HEK293 (cell line): Measurements from ENCODE around the gene RCL1.

Source experiments
- CTCF ChIA-PET: fragments of 350-600 bp; formaldehyde crosslinking; extraction: SDS; loops from one replicate; lab custom pipeline; 2021; ENCODE audit warnings: antibody characterized with exemption; lab: Yijun Ruan, JAX
- POLR2A ChIA-PET: fragments of 300-600 bp; formaldehyde crosslinking; extraction: SDS; loops from one replicate; lab custom pipeline; 2020; ENCODE audit warnings: antibody characterized with exemption, inconsistent platforms; lab: Yijun Ruan, JAX
- H3K27ac ChIP-seq: fragments of 200-500 bp; sonication (Bioruptor generic); 2 replicates; pipeline ENCODE4 v1.5.1; 2014; ENCODE audit warnings: low read depth, low read length, control low read depth, inconsistent platforms; ENCODE audit errors: extremely low read depth
- H3K36me3 ChIP-seq, 2 experiments: fragments of 200-500 bp in 1 of 2; sonication (Bioruptor generic) in 1 of 2; 1 replicate in 1 of 2; 2 replicates in 1 of 2; pipeline ENCODE4 v1.5.1; 2014 to 2017; ENCODE audit warnings: inconsistent platforms in 2 of 2, low read length in 2 of 2; ENCODE audit not compliant: control insufficient read depth in 2 of 2, insufficient read depth in 1 of 2
- H3K4me1 ChIP-seq: fragments of 200-500 bp; sonication (Bioruptor generic); 2 replicates; pipeline ENCODE4 v1.5.1; 2014; ENCODE audit warnings: mild to moderate bottlenecking, low read length, inconsistent platforms; ENCODE audit not compliant: control insufficient read depth, insufficient read depth
- H3K4me3 ChIP-seq: 2 replicates; pipeline ENCODE4 v1.5.1; 2011; ENCODE audit warnings: low read depth, mild to moderate bottlenecking, control low read depth, low read length, moderate library complexity
- H3K9me3 ChIP-seq: fragments of 200-500 bp; sonication (Bioruptor generic); 2 replicates; pipeline ENCODE4 v1.5.1; 2014; ENCODE audit warnings: low read depth, low read length, inconsistent platforms; ENCODE audit not compliant: control insufficient read depth, insufficient read depth
- HOXD13 ChIP-seq: sonication (generic); formaldehyde crosslinking; IDR thresholded peaks from 2 replicates; pipeline ENCODE4 v1.8.0; 2022; ENCODE audit warnings: missing genetic modification reagents, borderline replicate concordance
- MEIS1 ChIP-seq: sonication (generic); formaldehyde crosslinking; IDR thresholded peaks from 2 replicates; pipeline ENCODE4 v1.8.1; 2022; ENCODE audit warnings: missing genetic modification reagents, mild to moderate bottlenecking, borderline replicate concordance
- MZF1 ChIP-seq: fragments of 450-650 bp; formaldehyde crosslinking; IDR thresholded peaks from 2 replicates; pipeline ENCODE4 v1.5.1; 2017; ENCODE audit warnings: missing biosample characterization, missing genetic modification characterization, borderline replicate concordance
- SP2 ChIP-seq: fragments of 450-650 bp; formaldehyde crosslinking; IDR thresholded peaks from 2 replicates; pipeline ENCODE4 v1.5.1; 2016; ENCODE audit warnings: missing biosample characterization, missing genetic modification characterization
- ZBTB8A ChIP-seq: fragments of 450-650 bp; formaldehyde crosslinking; IDR thresholded peaks from 2 replicates; pipeline ENCODE4 v1.5.1; 2016; ENCODE audit warnings: missing biosample characterization, missing genetic modification characterization
- ZNF2 ChIP-seq: fragments of 450-650 bp; formaldehyde crosslinking; IDR thresholded peaks from 2 replicates; pipeline ENCODE4 v1.5.1; 2016; ENCODE audit warnings: missing biosample characterization, missing genetic modification characterization
- ZNF341 ChIP-seq: fragments of 450-650 bp; formaldehyde crosslinking; IDR thresholded peaks from 2 replicates; pipeline ENCODE4; 2016; ENCODE audit warnings: low read depth, missing biosample characterization, missing genetic modification characterization
- ZNF354C ChIP-seq: fragments of 450-650 bp; formaldehyde crosslinking; IDR thresholded peaks from 2 replicates; pipeline ENCODE4 v1.5.1; 2016; ENCODE audit warnings: missing biosample characterization, missing genetic modification characterization, low read depth, borderline replicate concordance
- ZNF555 ChIP-seq: fragments of 450-650 bp; formaldehyde crosslinking; conservative IDR thresholded peaks from 2 replicates; pipeline ENCODE4 v1.5.1; 2017; ENCODE audit warnings: missing biosample characterization, mild to moderate bottlenecking, missing genetic modification characterization, inconsistent platforms
- ZNF624 ChIP-seq: fragments of 450-650 bp; formaldehyde crosslinking; IDR thresholded peaks from 2 replicates; pipeline ENCODE4 v1.5.1; 2017; ENCODE audit warnings: missing biosample characterization, missing genetic modification characterization
- ZNF76 ChIP-seq: fragments of 450-650 bp; formaldehyde crosslinking; IDR thresholded peaks from 2 replicates; pipeline ENCODE4; 2016; ENCODE audit warnings: low read depth, missing biosample characterization, missing genetic modification characterization, borderline replicate concordance
- ZNF776 ChIP-seq: fragments of 450-650 bp; formaldehyde crosslinking; IDR thresholded peaks from 2 replicates; pipeline ENCODE4 v1.5.0; 2017; ENCODE audit warnings: missing biosample characterization, missing genetic modification characterization, borderline replicate concordance
- TF ChIP-seq, protein P1 (sequence below): fragments of 450-650 bp; IDR thresholded peaks from 2 replicates; pipeline ENCODE4 v1.5.1; 2018; ENCODE audit warnings: missing biosample characterization, mild to moderate bottlenecking, missing genetic modification characterization
- TF ChIP-seq, protein P2 (sequence below): fragments of 450-650 bp; formaldehyde crosslinking; IDR thresholded peaks from 2 replicates; pipeline ENCODE4 v1.5.1; 2016; ENCODE audit warnings: missing biosample characterization, missing genetic modification characterization, borderline replicate concordance
- TF ChIP-seq, protein P3 (sequence below): fragments of 450-650 bp; formaldehyde crosslinking; IDR thresholded peaks from 2 replicates; pipeline ENCODE4 v1.5.1; 2016; ENCODE audit warnings: missing biosample characterization, missing genetic modification characterization
- TF ChIP-seq, protein P4 (sequence below): fragments of 450-650 bp; formaldehyde crosslinking; IDR thresholded peaks from 2 replicates; pipeline ENCODE4 v1.5.1; 2016; ENCODE audit warnings: missing biosample characterization, missing genetic modification characterization

RCL1 gene

DNA sequence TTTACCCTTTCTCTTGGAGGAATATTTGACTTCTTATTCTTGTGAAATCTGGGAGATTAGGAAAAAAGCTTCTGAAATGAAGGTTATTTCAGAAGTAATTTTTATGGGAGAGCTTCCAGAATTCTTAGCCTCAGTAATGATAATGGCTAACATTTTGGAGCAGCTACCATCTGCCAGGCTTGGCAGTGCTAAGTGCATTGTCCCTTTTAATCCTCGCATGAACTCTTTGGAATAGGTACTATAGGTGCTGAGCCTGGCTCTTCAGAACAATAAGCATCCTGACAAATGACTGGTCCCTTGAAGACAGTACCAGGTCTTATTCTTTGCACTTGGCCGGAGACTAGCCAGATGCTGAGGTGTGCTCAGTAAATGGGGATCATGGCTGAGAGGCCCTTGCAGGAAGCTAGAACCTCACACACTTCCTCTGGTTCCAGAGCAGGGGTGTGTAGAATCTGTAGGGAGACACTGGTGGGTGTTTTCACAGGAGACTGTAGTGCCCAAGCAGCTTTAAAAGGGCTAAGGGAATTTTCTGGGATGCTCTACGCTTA lies 90.7 kb downstream of the RCL1 start:
- no peaks in the 10 kb centered on the region for H3K36me3 ChIP-seq
- H3K4me3 ChIP-seq: no peak overlapping the region
- peaks cover 4% of the 10 kb centered on the region; the same call in 1 of the 2 replicates for H3K4me1 ChIP-seq
- no peak overlapping the region for H3K27ac ChIP-seq
- TF ChIP-seq MZF1 (tag by site-specific recombination): peak; percentile 79; the same call in 1 of the 2 replicates
- TF ChIP-seq HOXD13 (CRISPR knock-in tag): no peak
- ChIA-PET CTCF (interaction anchor here (0.9 to 1.0 kb wide), 2 partner anchors 21 to 717 kb away, joined by 4 read pairs; no protein-coding TSS in a partner anchor), POLR2A (no interaction called here)
- no peaks in the 10 kb centered on the region for H3K9me3 ChIP-seq

DNA sequence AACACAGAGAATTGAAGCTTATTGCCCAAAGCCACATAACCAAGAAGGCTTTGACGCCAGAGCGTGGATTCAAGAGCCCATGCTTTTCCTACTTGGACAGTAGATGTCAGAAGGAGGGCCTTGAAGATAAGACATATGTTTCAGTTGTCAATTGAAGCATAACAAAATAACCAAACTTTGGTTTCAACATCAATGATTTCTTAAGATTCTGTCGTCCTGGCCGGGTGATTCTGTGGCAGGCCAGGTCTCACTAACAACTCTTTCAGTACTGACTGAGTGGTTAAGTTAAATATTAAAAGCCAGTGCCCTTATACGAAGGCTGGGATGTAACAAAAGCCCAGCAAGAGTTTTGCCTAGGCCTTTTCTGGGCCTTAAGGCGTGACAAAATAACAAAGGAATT lies 94.0 kb downstream of the RCL1 start:
- CTCF ChIA-PET: interaction anchor here (0.6 kb wide), 2 partner anchors 63 to 90 kb away, joined by 3 to 5 read pairs; no protein-coding TSS in a partner anchor

More for the DNA sequence above, 94.0 kb downstream of the RCL1 start:
- Histone ChIP-seq H3K4me1 (no peaks in the 10 kb centered on the region), H3K4me3 (no peak overlapping the region), H3K36me3 (no peaks in the 10 kb centered on the region), H3K9me3 (no peaks in the 10 kb centered on the region), H3K27ac (no peak overlapping the region)
- POLR2A ChIA-PET: no interaction called here
- TF ChIP-seq, protein P1, sequence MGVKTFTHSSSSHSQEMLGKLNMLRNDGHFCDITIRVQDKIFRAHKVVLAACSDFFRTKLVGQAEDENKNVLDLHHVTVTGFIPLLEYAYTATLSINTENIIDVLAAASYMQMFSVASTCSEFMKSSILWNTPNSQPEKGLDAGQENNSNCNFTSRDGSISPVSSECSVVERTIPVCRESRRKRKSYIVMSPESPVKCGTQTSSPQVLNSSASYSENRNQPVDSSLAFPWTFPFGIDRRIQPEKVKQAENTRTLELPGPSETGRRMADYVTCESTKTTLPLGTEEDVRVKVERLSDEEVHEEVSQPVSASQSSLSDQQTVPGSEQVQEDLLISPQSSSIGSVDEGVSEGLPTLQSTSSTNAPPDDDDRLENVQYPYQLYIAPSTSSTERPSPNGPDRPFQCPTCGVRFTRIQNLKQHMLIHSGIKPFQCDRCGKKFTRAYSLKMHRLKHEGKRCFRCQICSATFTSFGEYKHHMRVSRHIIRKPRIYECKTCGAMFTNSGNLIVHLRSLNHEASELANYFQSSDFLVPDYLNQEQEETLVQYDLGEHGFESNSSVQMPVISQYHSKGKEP (tag by site-specific recombination): no peak
- TF ChIP-seq ZBTB8A (no peak), ZNF76 (tag by site-specific recombination) (no peak), ZNF354C (tag by site-specific recombination) (no peak), SP2 (tag by site-specific recombination) (no peak), MEIS1 (CRISPR knock-in tag) (no peak), ZNF776 (no peak), ZNF555 (tag by site-specific recombination) (no peak), ZNF341 (no peak), ZNF2 (tag by site-specific recombination) (no peak), ZNF624 (no peak)
- TF ChIP-seq, protein P2, sequence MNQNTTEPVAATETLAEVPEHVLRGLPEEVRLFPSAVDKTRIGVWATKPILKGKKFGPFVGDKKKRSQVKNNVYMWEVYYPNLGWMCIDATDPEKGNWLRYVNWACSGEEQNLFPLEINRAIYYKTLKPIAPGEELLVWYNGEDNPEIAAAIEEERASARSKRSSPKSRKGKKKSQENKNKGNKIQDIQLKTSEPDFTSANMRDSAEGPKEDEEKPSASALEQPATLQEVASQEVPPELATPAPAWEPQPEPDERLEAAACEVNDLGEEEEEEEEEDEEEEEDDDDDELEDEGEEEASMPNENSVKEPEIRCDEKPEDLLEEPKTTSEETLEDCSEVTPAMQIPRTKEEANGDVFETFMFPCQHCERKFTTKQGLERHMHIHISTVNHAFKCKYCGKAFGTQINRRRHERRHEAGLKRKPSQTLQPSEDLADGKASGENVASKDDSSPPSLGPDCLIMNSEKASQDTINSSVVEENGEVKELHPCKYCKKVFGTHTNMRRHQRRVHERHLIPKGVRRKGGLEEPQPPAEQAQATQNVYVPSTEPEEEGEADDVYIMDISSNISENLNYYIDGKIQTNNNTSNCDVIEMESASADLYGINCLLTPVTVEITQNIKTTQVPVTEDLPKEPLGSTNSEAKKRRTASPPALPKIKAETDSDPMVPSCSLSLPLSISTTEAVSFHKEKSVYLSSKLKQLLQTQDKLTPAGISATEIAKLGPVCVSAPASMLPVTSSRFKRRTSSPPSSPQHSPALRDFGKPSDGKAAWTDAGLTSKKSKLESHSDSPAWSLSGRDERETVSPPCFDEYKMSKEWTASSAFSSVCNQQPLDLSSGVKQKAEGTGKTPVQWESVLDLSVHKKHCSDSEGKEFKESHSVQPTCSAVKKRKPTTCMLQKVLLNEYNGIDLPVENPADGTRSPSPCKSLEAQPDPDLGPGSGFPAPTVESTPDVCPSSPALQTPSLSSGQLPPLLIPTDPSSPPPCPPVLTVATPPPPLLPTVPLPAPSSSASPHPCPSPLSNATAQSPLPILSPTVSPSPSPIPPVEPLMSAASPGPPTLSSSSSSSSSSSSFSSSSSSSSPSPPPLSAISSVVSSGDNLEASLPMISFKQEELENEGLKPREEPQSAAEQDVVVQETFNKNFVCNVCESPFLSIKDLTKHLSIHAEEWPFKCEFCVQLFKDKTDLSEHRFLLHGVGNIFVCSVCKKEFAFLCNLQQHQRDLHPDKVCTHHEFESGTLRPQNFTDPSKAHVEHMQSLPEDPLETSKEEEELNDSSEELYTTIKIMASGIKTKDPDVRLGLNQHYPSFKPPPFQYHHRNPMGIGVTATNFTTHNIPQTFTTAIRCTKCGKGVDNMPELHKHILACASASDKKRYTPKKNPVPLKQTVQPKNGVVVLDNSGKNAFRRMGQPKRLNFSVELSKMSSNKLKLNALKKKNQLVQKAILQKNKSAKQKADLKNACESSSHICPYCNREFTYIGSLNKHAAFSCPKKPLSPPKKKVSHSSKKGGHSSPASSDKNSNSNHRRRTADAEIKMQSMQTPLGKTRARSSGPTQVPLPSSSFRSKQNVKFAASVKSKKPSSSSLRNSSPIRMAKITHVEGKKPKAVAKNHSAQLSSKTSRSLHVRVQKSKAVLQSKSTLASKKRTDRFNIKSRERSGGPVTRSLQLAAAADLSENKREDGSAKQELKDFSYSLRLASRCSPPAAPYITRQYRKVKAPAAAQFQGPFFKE: no peak
- TF ChIP-seq, protein P3, sequence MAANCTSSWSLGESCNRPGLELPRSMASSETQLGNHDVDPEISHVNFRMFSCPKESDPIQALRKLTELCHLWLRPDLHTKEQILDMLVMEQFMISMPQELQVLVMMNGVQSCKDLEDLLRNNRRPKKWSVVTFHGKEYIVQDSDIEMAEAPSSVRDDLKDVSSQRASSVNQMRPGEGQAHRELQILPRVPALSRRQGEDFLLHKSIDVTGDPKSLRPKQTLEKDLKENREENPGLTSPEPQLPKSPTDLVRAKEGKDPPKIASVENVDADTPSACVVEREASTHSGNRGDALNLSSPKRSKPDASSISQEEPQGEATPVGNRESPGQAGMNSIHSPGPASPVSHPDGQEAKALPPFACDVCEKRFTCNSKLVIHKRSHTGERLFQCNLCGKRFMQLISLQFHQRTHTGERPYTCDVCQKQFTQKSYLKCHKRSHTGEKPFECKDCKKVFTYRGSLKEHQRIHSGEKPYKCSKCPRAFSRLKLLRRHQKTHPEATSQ: no peak
- TF ChIP-seq, protein P4, sequence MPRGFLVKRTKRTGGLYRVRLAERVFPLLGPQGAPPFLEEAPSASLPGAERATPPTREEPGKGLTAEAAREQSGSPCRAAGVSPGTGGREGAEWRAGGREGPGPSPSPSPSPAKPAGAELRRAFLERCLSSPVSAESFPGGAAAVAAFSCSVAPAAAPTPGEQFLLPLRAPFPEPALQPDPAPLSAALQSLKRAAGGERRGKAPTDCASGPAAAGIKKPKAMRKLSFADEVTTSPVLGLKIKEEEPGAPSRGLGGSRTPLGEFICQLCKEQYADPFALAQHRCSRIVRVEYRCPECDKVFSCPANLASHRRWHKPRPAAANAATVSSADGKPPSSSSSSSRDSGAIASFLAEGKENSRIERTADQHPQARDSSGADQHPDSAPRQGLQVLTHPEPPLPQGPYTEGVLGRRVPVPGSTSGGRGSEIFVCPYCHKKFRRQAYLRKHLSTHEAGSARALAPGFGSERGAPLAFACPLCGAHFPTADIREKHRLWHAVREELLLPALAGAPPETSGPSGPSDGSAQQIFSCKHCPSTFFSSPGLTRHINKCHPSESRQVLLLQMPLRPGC (tag by site-specific recombination): no peak
